Uterus (tissue), 4 donors: ENCODE measurements around the gene ZNF630. TPM values are rescaled to one million over a fixed set of nuclear protein-coding genes. Genes with fewer than 3 reads are reported as not detected.

Experiments used
- DNase-seq, 2 donors: peaks; one replicate each; pipeline ENCODE4 v3.0.0-alpha.2; 2019 to 2020
- H3K27ac ChIP-seq, 2 donors: fragments of 200-600 bp; sonication (generic); 1 replicate in 1 of 2; 2 replicates in 1 of 2; pipeline ENCODE4 v1.5.1; 2016 to 2018
- H3K27me3 ChIP-seq, 2 donors: fragments of 200-600 bp; sonication (generic); one replicate each; pipeline ENCODE4 v1.5.1; 2018 to 2019; ENCODE audit warnings: control low read depth in 1 of 2
- H3K36me3 ChIP-seq, 2 donors: fragments of 200-600 bp; sonication (generic); one replicate each; pipeline ENCODE4 v1.5.1; 2019; ENCODE audit warnings: control low read depth in 1 of 2
- H3K4me1 ChIP-seq, 2 donors: fragments of 200-600 bp; sonication (generic); one replicate each; pipeline ENCODE4 v1.5.1; 2018 to 2019; ENCODE audit warnings: control low read depth in 1 of 2
- H3K4me3 ChIP-seq, 2 donors: fragments of 200-600 bp; sonication (generic); 1 replicate in 1 of 2; 2 replicates in 1 of 2; pipeline ENCODE4 v1.5.1; 2018 to 2019; ENCODE audit warnings: mild to moderate bottlenecking in 1 of 2
- H3K9me3 ChIP-seq, 2 donors: fragments of 200-600 bp; sonication (generic); one replicate each; pipeline ENCODE4 v1.5.1; 2019; ENCODE audit warnings: control low read depth in 1 of 2
- CTCF ChIP-seq, 4 experiments: fragments of 200-600 bp in 2 of 4; fragments of 450-650 bp in 2 of 4; sonication (generic) in 2 of 4; IDR thresholded peaks; one replicate each; pipeline ENCODE4 v1.5.1; 2016 to 2019; ENCODE audit warnings: antibody characterized with exemption in 4 of 4, mild to moderate bottlenecking in 2 of 4, moderate library complexity in 1 of 4
- POLR2A ChIP-seq, 2 donors: fragments of 450-650 bp; IDR thresholded peaks; one replicate each; pipeline ENCODE4 v1.6.1; 2016; ENCODE audit warnings: antibody characterized with exemption in 2 of 2, mild to moderate bottlenecking in 1 of 2, moderate library complexity in 1 of 2
- intact Hi-C: fragments of 100-400 bp; cut with DNase I; formaldehyde crosslinking; loops from one replicate; pipeline ENCODE4 v1.15.1; 2023; ENCODE audit warnings: low total_unique reads
- total RNA-seq, 4 donors: library from RNA; depleted of rRNA in 3 of 4; stranded (reverse); fragments of >200 nt in 3 of 4; gene quantifications; one replicate each; pipeline versions ENCODE4 v1.1.0 to v1.2.4, GENCODE V29; 2014 to 2023
- donor health status: DM: yes; HTN: yes; CAD: no.

ZNF630 gene
- total RNA-seq, 4 donors from 2014 or later: 1.5 to 5.9 (median 4.3) TPM

DNA sequence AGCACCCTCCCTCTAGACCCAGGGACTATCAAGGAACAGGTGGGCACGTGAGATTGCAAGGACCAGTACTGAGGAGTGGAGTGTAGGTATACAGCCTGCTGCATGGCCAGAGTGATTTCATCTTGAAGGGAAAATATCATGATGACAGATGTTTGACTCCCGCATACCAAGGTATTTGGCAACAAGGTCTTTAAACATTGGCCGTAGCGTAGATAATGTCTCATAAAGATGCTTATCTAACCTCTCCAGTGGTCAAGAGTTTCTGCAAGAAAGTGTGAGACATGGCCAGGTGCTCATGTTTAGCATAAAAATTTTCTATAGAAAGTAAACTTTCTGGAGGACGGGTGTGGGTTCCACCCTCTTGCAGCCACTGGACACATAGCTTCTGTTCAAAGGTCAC, 18.7 kb upstream of the ZNF630 start:
- DNase-seq: no peak
- Histone ChIP-seq H3K4me1 (no peaks in the 10 kb centered on the region), H3K27me3 (no peaks in the 10 kb centered on the region), H3K9me3 (no peaks in the 10 kb centered on the region), H3K27ac (no peak overlapping the region), H3K4me3 (no peak overlapping the region), H3K36me3 (no peaks in the 10 kb centered on the region)
- TF ChIP-seq POLR2A (IDR thresholded peaks at IDR 0.05) (no peak), CTCF (IDR thresholded peaks at IDR 0.05) (no peak)
- intact Hi-C loops: no loop called here

DNA sequence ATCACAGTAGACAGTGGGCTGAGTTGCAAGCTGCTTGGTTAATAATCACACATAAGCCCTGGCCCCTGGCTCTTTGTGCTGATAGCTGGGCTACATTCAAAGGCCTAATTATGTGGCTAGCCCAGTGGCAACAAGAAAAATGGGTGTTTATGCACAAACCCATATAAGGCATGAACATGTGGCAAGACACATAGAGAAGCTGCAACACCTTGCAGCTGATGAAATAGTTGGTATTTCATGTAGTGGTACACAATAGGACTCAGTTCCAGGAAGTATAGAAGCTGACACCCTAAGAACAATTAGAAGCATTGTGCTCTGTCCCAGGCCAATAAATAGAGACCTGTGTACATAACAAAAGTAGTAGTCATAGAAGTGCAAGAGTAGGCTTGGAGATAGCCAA, 14.6 kb upstream of the ZNF630 start:
- H3K36me3 ChIP-seq: no peaks in the 10 kb centered on the region
- DNase-seq: no peak
- H3K27ac ChIP-seq: no peak overlapping the region
- no peaks in the 10 kb centered on the region for H3K27me3 ChIP-seq
- intact Hi-C loops: no loop called here
- no peak overlapping the region for H3K4me3 ChIP-seq
- H3K9me3 ChIP-seq: no peaks in the 10 kb centered on the region
- no peaks in the 10 kb centered on the region for H3K4me1 ChIP-seq
- no peak for TF ChIP-seq CTCF (IDR thresholded peaks at IDR 0.05)
- TF ChIP-seq POLR2A (IDR thresholded peaks at IDR 0.05): no peak

GRCh38 chrX:48083706-48084105, 12.3 kb upstream of the ZNF630 start:
- intact Hi-C loops: no loop called here
- Histone ChIP-seq H3K4me3 (no peak overlapping the region), H3K27me3 (no peaks in the 10 kb centered on the region), H3K4me1 (no peaks in the 10 kb centered on the region), H3K36me3 (no peaks in the 10 kb centered on the region), H3K27ac (no peak overlapping the region), H3K9me3 (no peaks in the 10 kb centered on the region)
- DNase-seq: no peak
- TF ChIP-seq CTCF (IDR thresholded peaks at IDR 0.05): no peak
- TF ChIP-seq POLR2A (IDR thresholded peaks at IDR 0.05): no peak

GRCh38 chrX:48083212-48083611, 11.8 kb upstream of the ZNF630 start:
- H3K27me3 ChIP-seq: no peaks in the 10 kb centered on the region
- peak in 1 of 2 donors; percentile 21 for DNase-seq
- no peaks in the 10 kb centered on the region for H3K9me3 ChIP-seq
- TF ChIP-seq POLR2A (IDR thresholded peaks at IDR 0.05): no peak
- peak; percentile 26 to 48 (median 34) for TF ChIP-seq CTCF (IDR thresholded peaks at IDR 0.05)
- H3K4me3 ChIP-seq: no peak overlapping the region
- H3K4me1 ChIP-seq: no peaks in the 10 kb centered on the region
- H3K36me3 ChIP-seq: no peaks in the 10 kb centered on the region
- H3K27ac ChIP-seq: no peak overlapping the region
- intact Hi-C loops: no loop called here

DNA sequence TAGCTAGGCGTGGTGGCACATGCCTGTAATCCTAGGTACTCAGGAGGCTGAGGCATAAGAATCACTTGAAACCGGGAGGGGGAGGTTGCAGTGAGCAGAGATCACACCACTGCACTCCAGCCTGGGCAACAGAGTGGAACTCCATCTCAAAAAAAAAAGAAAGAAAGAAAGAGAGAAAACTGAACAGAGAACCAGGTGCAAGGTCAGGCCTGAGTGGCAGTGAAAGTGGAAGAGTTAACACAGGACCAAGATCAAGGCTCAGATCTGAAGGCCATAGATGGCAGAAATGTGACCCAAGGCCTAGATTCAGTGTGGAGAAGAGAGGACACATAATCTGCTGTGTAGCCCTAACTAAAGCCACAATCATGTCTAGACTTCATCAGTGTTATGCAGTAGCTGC, 4.9 kb upstream of the ZNF630 start:
- H3K27ac ChIP-seq: no peak overlapping the region
- H3K36me3 ChIP-seq: no peaks in the 10 kb centered on the region
- H3K27me3 ChIP-seq: no peaks in the 10 kb centered on the region
- no peak for DNase-seq
- intact Hi-C loops: no loop called here
- H3K9me3 ChIP-seq: no peaks in the 10 kb centered on the region
- no peaks in the 10 kb centered on the region for H3K4me1 ChIP-seq
- no peak overlapping the region for H3K4me3 ChIP-seq
- TF ChIP-seq POLR2A (IDR thresholded peaks at IDR 0.05) (no peak), CTCF (IDR thresholded peaks at IDR 0.05) (no peak)
